Middle frontal gyrus (tissue), 1 donor: ENCODE data around the gene HLA-DPB1.

Source experiments
- DNase-seq: peaks from one replicate; pipeline ENCODE4 v3.0.0-alpha.2; 2015; ENCODE audit warnings: low spot score; ENCODE audit errors: extremely low spot score

The HLA-DPB1 gene

GRCh38 chr6:33128318-33128717, 52.5 kb downstream of the HLA-DPB1 start:
- no peak for DNase-seq

- no peak for DNase-seq
Observed at GRCh38 chr6:33132081-33132524, 56.3 kb downstream of the HLA-DPB1 start.

GRCh38 chr6:33136310-33136900, 60.6 kb downstream of the HLA-DPB1 start:
- no peak for DNase-seq
